ENCODE results near the gene SEMA6A. TPM values are rescaled to one million over a fixed set of nuclear protein-coding genes. Genes with fewer than 3 reads are reported as not detected.

Gene SEMA6A
- total RNA-seq, 1 donor = under 0.01 TPM

GRCh38 chr5:116472274-116472673 is 102.3 kb downstream of the SEMA6A start:
- H3K79me2 ChIP-seq (ENCODE audit: insufficient read depth, low read length) = no peaks in the 10 kb centered on the region
- no peak overlapping the region for H3K27ac ChIP-seq (ENCODE audit: low read depth, low read length)
- no peaks in the 10 kb centered on the region for H3K27me3 ChIP-seq (ENCODE audit: insufficient read depth, low read length)
- H3K4me2 ChIP-seq (ENCODE audit: insufficient read depth, low read length) = no peak overlapping the region
- H3K4me1 ChIP-seq (ENCODE audit: insufficient read depth, low read length) = no peaks in the 10 kb centered on the region
- no peak for TF ChIP-seq CTCF (IDR thresholded peaks at IDR 0.05; ENCODE audit: extremely low read depth, low read depth, low read length)
- no peak overlapping the region for H2AFZ ChIP-seq (ENCODE audit: low read length)
- H3K36me3 ChIP-seq (ENCODE audit: insufficient read depth, low read length) = no peaks in the 10 kb centered on the region
- no peak for DNase-seq (ENCODE audit: insufficient read length, low spot score, missing footprints)
- H4K20me1 ChIP-seq (ENCODE audit: insufficient read depth, low read length) = no peaks in the 10 kb centered on the region
- H3K4me3 ChIP-seq (ENCODE audit: insufficient read depth, low read length) = no peak overlapping the region
- H3K9me3 ChIP-seq (ENCODE audit: low read depth, low read length) = no peaks in the 10 kb centered on the region

DNA sequence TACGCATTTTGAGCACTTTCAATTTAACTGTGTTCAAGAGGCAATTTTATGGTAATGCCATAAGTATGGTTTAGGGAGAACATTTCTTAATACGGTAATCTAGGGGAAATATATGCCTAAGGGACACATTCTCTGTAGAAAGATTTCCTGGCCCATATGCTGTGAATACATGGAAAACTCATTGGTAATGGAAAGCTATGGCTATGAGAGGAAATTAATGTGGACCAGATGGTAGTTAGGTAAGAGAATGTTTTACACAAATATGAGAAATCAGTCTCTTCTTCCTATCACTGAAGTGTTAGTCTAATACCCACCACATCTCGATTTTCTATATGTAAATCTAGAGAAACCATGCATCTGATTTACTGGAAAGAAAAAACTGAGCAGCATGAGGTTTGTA is 105.0 kb downstream of the SEMA6A start:
- Histone ChIP-seq H3K4me3 (ENCODE audit: insufficient read depth, low read length) (no peak overlapping the region), H4K20me1 (ENCODE audit: insufficient read depth, low read length) (no peaks in the 10 kb centered on the region), H3K27ac (ENCODE audit: low read depth, low read length) (no peak overlapping the region), H3K79me2 (ENCODE audit: insufficient read depth, low read length) (no peaks in the 10 kb centered on the region), H2AFZ (ENCODE audit: low read length) (no peak overlapping the region), H3K9me3 (ENCODE audit: low read depth, low read length) (no peaks in the 10 kb centered on the region), H3K36me3 (ENCODE audit: insufficient read depth, low read length) (no peaks in the 10 kb centered on the region), H3K27me3 (ENCODE audit: insufficient read depth, low read length) (no peaks in the 10 kb centered on the region), H3K4me1 (ENCODE audit: insufficient read depth, low read length) (no peaks in the 10 kb centered on the region), H3K4me2 (ENCODE audit: insufficient read depth, low read length) (no peak overlapping the region)
- no peak for TF ChIP-seq CTCF (IDR thresholded peaks at IDR 0.05; ENCODE audit: extremely low read depth, low read depth, low read length)
- no peak for DNase-seq (ENCODE audit: insufficient read length, low spot score, missing footprints)

- Histone ChIP-seq H3K4me1 (ENCODE audit: insufficient read depth, low read length) (no peaks in the 10 kb centered on the region), H3K4me2 (ENCODE audit: insufficient read depth, low read length) (no peak overlapping the region), H3K27me3 (ENCODE audit: insufficient read depth, low read length) (no peaks in the 10 kb centered on the region), H3K79me2 (ENCODE audit: insufficient read depth, low read length) (no peaks in the 10 kb centered on the region), H3K36me3 (ENCODE audit: insufficient read depth, low read length) (no peaks in the 10 kb centered on the region), H2AFZ (ENCODE audit: low read length) (no peak overlapping the region), H4K20me1 (ENCODE audit: insufficient read depth, low read length) (no peaks in the 10 kb centered on the region), H3K4me3 (ENCODE audit: insufficient read depth, low read length) (no peak overlapping the region), H3K27ac (ENCODE audit: low read depth, low read length) (no peak overlapping the region), H3K9me3 (ENCODE audit: low read depth, low read length) (no peaks in the 10 kb centered on the region)
- DNase-seq (ENCODE audit: insufficient read length, low spot score, missing footprints) = no peak
- no peak for TF ChIP-seq CTCF (IDR thresholded peaks at IDR 0.05; ENCODE audit: extremely low read depth, low read depth, low read length)
Observed at GRCh38 chr5:116468583-116468982, 106.0 kb downstream of the SEMA6A start.

- no peak overlapping the region for H3K4me2 ChIP-seq (ENCODE audit: insufficient read depth, low read length)
- no peaks in the 10 kb centered on the region for H3K79me2 ChIP-seq (ENCODE audit: insufficient read depth, low read length)
- H3K4me1 ChIP-seq (ENCODE audit: insufficient read depth, low read length) = no peaks in the 10 kb centered on the region
- no peak for DNase-seq (ENCODE audit: insufficient read length, low spot score, missing footprints)
- H4K20me1 ChIP-seq (ENCODE audit: insufficient read depth, low read length) = no peaks in the 10 kb centered on the region
- TF ChIP-seq CTCF (IDR thresholded peaks at IDR 0.05; ENCODE audit: extremely low read depth, low read depth, low read length) = no peak
- no peaks in the 10 kb centered on the region for H3K9me3 ChIP-seq (ENCODE audit: low read depth, low read length)
- H3K36me3 ChIP-seq (ENCODE audit: insufficient read depth, low read length) = no peaks in the 10 kb centered on the region
- H3K4me3 ChIP-seq (ENCODE audit: insufficient read depth, low read length) = no peak overlapping the region
- no peaks in the 10 kb centered on the region for H3K27me3 ChIP-seq (ENCODE audit: insufficient read depth, low read length)
- H3K27ac ChIP-seq (ENCODE audit: low read depth, low read length) = no peak overlapping the region
- H2AFZ ChIP-seq (ENCODE audit: low read length) = no peak overlapping the region
Observed at GRCh38 chr5:116467465-116467843, 107.2 kb downstream of the SEMA6A start.

Measured in osteoblast (primary cell).